GM12878 (cell line): ENCODE data around the gene DNAJC17. TPM values are rescaled to one million over a fixed set of nuclear protein-coding genes. Genes with fewer than 3 reads are reported as not detected.

Experiments used
- ATAC-seq: fragments of 200-7000 bp; cut with Tn5 transposase; 3 replicates; pipeline ENCODE4 v1.9.1; 2020; ENCODE audit warnings: mild to moderate bottlenecking, moderate library complexity
- BruUV-seq: library from RNA; stranded (reverse); fragments of 400-500 nt; replicated peaks from 2 replicates; lab custom pipeline; 2021; lab: Mats Ljungman, UMichigan
- CTCF ChIA-PET: fragments of 300-600 bp; sonication (Branson Sonifier 250); formaldehyde crosslinking; extraction: SDS; loops from one replicate; lab custom pipeline; 2021; ENCODE audit warnings: inconsistent platforms; lab: Yijun Ruan, JAX
- POLR2A ChIA-PET: fragments of 350-600 bp; formaldehyde crosslinking; extraction: SDS; loops from one replicate; lab custom pipeline; 2021; ENCODE audit warnings: inconsistent platforms; lab: Charles Lee
- RAD21 ChIA-PET: fragments of 300-600 bp; sonication (Branson Sonifier 250); formaldehyde crosslinking; loops from one replicate; lab custom pipeline; 2023; ENCODE audit warnings: antibody characterized with exemption; ENCODE audit not compliant: unreplicated experiment; lab: Charles Lee
- SMC1A ChIA-PET: fragments of 300-600 bp; sonication (Branson Sonifier 250); formaldehyde crosslinking; loops from one replicate; lab custom pipeline; 2023; ENCODE audit not compliant: unreplicated experiment, uncharacterized antibody; lab: Charles Lee
- DNase-seq: peaks from one replicate; pipeline ENCODE4 v3.0.0-alpha.2; 2011; ENCODE audit warnings: low read depth, low spot score
- FAIRE-seq: peaks from 3 replicates; lab custom pipeline; 2011; peaks lifted over from hg19 to GRCh38; lab: Jason Lieb, UNC
- H2AFZ ChIP-seq: 2 replicates; pipeline ENCODE4 v1.6.0; 2011; ENCODE audit warnings: low read depth, low read length, control low read depth; ENCODE audit not compliant: control insufficient read depth
- H3K27ac ChIP-seq: 2 replicates; pipeline ENCODE4 v1.5.1; 2011; ENCODE audit warnings: control low read depth; ENCODE audit not compliant: control insufficient read depth, insufficient read depth
- H3K27me3 ChIP-seq, 2 experiments: replicated peaks in 1 of 2; 2 replicates each; pipeline versions ENCODE4 v1.6.0 to v1.6.1; 2011; ENCODE audit warnings: low read length in 1 of 2; ENCODE audit not compliant: control insufficient read depth in 2 of 2, insufficient read depth in 2 of 2
- H3K36me3 ChIP-seq, 2 experiments: 2 replicates each; pipeline ENCODE4 v1.5.1; 2011; ENCODE audit warnings: low read length in 1 of 2; ENCODE audit not compliant: control insufficient read depth in 2 of 2, insufficient read depth in 2 of 2
- H3K4me1 ChIP-seq: 2 replicates; pipeline ENCODE4 v1.6.1; 2011; ENCODE audit warnings: mild to moderate bottlenecking, low read length, moderate library complexity, mixed read lengths; ENCODE audit not compliant: control insufficient read depth, insufficient read depth
- H3K4me2 ChIP-seq: 2 replicates; pipeline ENCODE4 v1.6.0; 2011; ENCODE audit warnings: control low read depth; ENCODE audit not compliant: control insufficient read depth, insufficient read depth
- H3K4me3 ChIP-seq: fragments of 200-600 bp; sonication (generic); 2 replicates; pipeline ENCODE4 v1.5.1; 2016
- H3K79me2 ChIP-seq: 2 replicates; pipeline ENCODE4 v1.6.0; 2011; ENCODE audit warnings: low read length; ENCODE audit not compliant: control insufficient read depth, insufficient read depth
- H3K9ac ChIP-seq: 2 replicates; pipeline ENCODE4 v1.8.0; 2011; ENCODE audit warnings: low read length, control low read depth, mixed read lengths; ENCODE audit not compliant: control insufficient read depth, insufficient read depth
- H3K9me3 ChIP-seq: replicated peaks from 3 replicates; pipeline ENCODE4 v1.5.1; 2011; ENCODE audit warnings: mild to moderate bottlenecking, low read length; ENCODE audit not compliant: control insufficient read depth, insufficient read depth
- H4K20me1 ChIP-seq: 2 replicates; pipeline ENCODE4 v1.6.0; 2011; ENCODE audit not compliant: control insufficient read depth, insufficient read depth
- CBX3 ChIP-seq: fragments of 200-600 bp; sonication (generic); IDR thresholded peaks from 2 replicates; pipeline ENCODE4 v1.6.1; 2016; ENCODE audit warnings: low read depth, borderline replicate concordance
- HDGF ChIP-seq: fragments of 450-650 bp; IDR thresholded peaks from 2 replicates; pipeline ENCODE4 v1.6.1; 2016; ENCODE audit warnings: antibody characterized with exemption
- MYB ChIP-seq: fragments of 150-350 bp; IDR thresholded peaks from 2 replicates; pipeline ENCODE4 v1.6.1; 2014; ENCODE audit warnings: mild to moderate bottlenecking, low read depth, low read length, borderline replicate concordance
- PAX5 ChIP-seq: IDR thresholded peaks from 2 replicates; pipeline ENCODE4 v1.6.1; 2011; ENCODE audit warnings: low read depth, low read length, borderline replicate concordance
- WGBS: methylation state at CpG from one replicate; pipeline ENCODE4 v1.1.6; 2016; ENCODE audit warnings: low lambda C conversion rate; ENCODE audit not compliant: insufficient replicate concordance, insufficient coverage; ENCODE audit errors: missing lambda C conversion rate; 5-methylcytosine and 5-hydroxymethylcytosine counted together
- in situ Hi-C: fragments of 300-500 bp; cut with MboI; formaldehyde crosslinking; loops from 9 replicates; pipeline ENCODE4 v1.14.3; 2018; ENCODE audit warnings: mixed read lengths
- intact Hi-C: fragments of 100-400 bp; cut with micrococcal nuclease; formaldehyde crosslinking; loops from one replicate; pipeline ENCODE4 v1.14.2; 2022; ENCODE audit not compliant: unreplicated experiment
- polyA plus RNA-seq, 11 experiments: library from polyadenylated mRNA; depleted of rRNA in 4 of 11; unstranded in 6 of 11; stranded (reverse) in 5 of 11; fragments of >200 nt; fragmentation: Nextera tagmentation in 4 of 11; fragmentation: Illumina TruSeq in 1 of 11; extraction: Ambion mirVana in 4 of 11; extraction: Trizol in 1 of 11; gene quantifications; 1 replicate in 1 of 11; 2 replicates in 10 of 11; pipeline versions ENCODE4 v1.2.1 to v1.2.3, GENCODE V29; 2011 to 2016; ENCODE audit warnings: inconsistent platforms in 2 of 11, missing spikeins in 2 of 11, low read depth in 1 of 11
- total RNA-seq, 4 experiments: library from RNA; depleted of rRNA in 3 of 4; stranded (reverse); fragments of >200 nt in 3 of 4; fragmentation: Illumina TruSeq in 1 of 4; extraction: Trizol in 1 of 4; gene quantifications; 2 replicates each; pipeline versions ENCODE4 v1.2.1 to v1.2.3, GENCODE V29; 2013 to 2021
- TF ChIP-seq, protein P1 (sequence below): fragments of 450-650 bp; IDR thresholded peaks from 2 replicates; pipeline ENCODE4 v1.6.1; 2018; ENCODE audit warnings: borderline replicate concordance, mild to moderate bottlenecking; ENCODE audit not compliant: partially characterized antibody
- TF ChIP-seq, protein P2 (sequence below): fragments of 450-650 bp; IDR thresholded peaks from 2 replicates; pipeline ENCODE4 v1.6.1; 2018; ENCODE audit warnings: mild to moderate bottlenecking, low read depth, moderate library complexity; ENCODE audit not compliant: partially characterized antibody

Gene DNAJC17
- total and polyA plus RNA-seq, 10 of the 15 experiments (the other 5 are each of a cell fraction or from before 2014, with no cell fraction given), result 6.1 to 62.8 (median 45.4) TPM

DNA sequence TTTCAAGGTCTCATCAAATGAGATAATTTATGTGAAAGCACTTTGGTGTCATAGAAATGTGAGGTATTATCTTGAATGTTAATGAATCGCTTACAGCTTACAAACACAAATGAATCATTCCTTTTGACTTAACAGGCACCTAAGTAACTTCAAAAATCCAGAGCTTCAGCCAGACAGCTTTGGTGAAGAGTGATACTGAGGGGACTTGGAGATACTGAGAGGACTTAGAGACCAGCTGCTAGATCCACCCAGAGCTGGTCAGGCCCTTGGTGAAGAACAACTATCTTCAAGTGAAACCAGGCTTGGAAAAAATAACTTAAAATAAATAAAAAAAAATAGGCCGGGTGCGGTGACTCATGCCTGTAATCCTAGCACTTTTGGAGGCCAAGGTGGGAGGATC, 16.6 kb downstream of the DNAJC17 start:
- no peak for FAIRE-seq
- BruUV-seq, result no TSS peak
- no peak overlapping the region for H3K4me2 ChIP-seq
- H4K20me1 ChIP-seq, result no peaks in the 10 kb centered on the region
- peaks cover 9% of the 10 kb centered on the region for H3K4me1 ChIP-seq
- ChIA-PET SMC1A (interaction anchor here (1.5 kb wide), 1 partner anchor 101 kb away, joined by 4 read pairs; no protein-coding TSS in a partner anchor), CTCF (interaction anchor here (1.1 to 1.5 kb wide), 2 partner anchors 8 to 68 kb away, joined by 4 read pairs; no protein-coding TSS in a partner anchor), POLR2A (no interaction called here), RAD21 (no interaction called here)
- H3K9me3 ChIP-seq, result no peaks in the 10 kb centered on the region
- no peaks in the 10 kb centered on the region for H3K27me3 ChIP-seq
- intact Hi-C loops, result no loop called here
- ATAC-seq, result no peak
- no peak for DNase-seq
- H3K79me2 ChIP-seq, result peaks cover 5% of the 10 kb centered on the region
- no peak overlapping the region for H2AFZ ChIP-seq
- WGBS, result 100% methylated on average over 3 of the region's 3 CpGs
- H3K9ac ChIP-seq, result no peak overlapping the region
- in situ Hi-C loops, result no loop called here
- no peak overlapping the region for H3K27ac ChIP-seq
- TF ChIP-seq, protein P1, sequence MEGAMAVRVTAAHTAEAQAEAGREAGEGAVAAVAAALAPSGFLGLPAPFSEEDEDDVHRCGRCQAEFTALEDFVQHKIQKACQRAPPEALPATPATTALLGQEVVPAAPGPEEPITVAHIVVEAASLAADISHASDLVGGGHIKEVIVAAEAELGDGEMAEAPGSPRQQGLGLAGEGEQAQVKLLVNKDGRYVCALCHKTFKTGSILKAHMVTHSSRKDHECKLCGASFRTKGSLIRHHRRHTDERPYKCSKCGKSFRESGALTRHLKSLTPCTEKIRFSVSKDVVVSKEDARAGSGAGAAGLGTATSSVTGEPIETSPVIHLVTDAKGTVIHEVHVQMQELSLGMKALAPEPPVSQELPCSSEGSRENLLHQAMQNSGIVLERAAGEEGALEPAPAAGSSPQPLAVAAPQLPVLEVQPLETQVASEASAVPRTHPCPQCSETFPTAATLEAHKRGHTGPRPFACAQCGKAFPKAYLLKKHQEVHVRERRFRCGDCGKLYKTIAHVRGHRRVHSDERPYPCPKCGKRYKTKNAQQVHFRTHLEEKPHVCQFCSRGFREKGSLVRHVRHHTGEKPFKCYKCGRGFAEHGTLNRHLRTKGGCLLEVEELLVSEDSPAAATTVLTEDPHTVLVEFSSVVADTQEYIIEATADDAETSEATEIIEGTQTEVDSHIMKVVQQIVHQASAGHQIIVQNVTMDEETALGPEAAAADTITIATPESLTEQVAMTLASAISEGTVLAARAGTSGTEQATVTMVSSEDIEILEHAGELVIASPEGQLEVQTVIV, result no peak
- no peak for TF ChIP-seq MYB
- no peak for TF ChIP-seq PAX5
- TF ChIP-seq, protein P2, sequence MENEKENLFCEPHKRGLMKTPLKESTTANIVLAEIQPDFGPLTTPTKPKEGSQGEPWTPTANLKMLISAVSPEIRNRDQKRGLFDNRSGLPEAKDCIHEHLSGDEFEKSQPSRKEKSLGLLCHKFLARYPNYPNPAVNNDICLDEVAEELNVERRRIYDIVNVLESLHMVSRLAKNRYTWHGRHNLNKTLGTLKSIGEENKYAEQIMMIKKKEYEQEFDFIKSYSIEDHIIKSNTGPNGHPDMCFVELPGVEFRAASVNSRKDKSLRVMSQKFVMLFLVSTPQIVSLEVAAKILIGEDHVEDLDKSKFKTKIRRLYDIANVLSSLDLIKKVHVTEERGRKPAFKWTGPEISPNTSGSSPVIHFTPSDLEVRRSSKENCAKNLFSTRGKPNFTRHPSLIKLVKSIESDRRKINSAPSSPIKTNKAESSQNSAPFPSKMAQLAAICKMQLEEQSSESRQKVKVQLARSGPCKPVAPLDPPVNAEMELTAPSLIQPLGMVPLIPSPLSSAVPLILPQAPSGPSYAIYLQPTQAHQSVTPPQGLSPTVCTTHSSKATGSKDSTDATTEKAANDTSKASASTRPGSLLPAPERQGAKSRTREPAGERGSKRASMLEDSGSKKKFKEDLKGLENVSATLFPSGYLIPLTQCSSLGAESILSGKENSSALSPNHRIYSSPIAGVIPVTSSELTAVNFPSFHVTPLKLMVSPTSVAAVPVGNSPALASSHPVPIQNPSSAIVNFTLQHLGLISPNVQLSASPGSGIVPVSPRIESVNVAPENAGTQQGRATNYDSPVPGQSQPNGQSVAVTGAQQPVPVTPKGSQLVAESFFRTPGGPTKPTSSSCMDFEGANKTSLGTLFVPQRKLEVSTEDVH, result no peak
- no peak for TF ChIP-seq HDGF
- TF ChIP-seq CBX3, result no peak
- no peak overlapping the region for H3K4me3 ChIP-seq
- peaks cover 0 to 7% of the 10 kb centered on the region in 2 experiments; a peak in 2 of 4 replicates for H3K36me3 ChIP-seq
